Neuronal stem cell (in vitro differentiated cells): ENCODE results near the gene HTR2C.
"Not testable (repeated sequence)": the region's sequence is repeated elsewhere in the genome, so short reads cannot be mapped to it uniquely, and the experiment has no call there.

Experiments used
- DNase-seq: peaks from one replicate; pipeline ENCODE4 v3.0.0-alpha.2; 2013; ENCODE audit warnings: low spot score
- H2AFZ ChIP-seq: one replicate; pipeline ENCODE4 v1.6.1; 2013; ENCODE audit warnings: mild to moderate bottlenecking, low read length, inconsistent platforms
- H2AK5ac ChIP-seq: 2 replicates; pipeline ENCODE4 v1.6.1; 2013; ENCODE audit warnings: low read depth, mild to moderate bottlenecking, inconsistent platforms, low read length, moderate library complexity, mixed read lengths
- H2BK120ac ChIP-seq: 2 replicates; pipeline ENCODE4 v1.6.1; 2013; ENCODE audit warnings: low read depth, mild to moderate bottlenecking, inconsistent platforms, low read length, moderate library complexity, mixed read lengths
- H2BK12ac ChIP-seq: one replicate; pipeline ENCODE4 v1.6.1; 2013; ENCODE audit warnings: low read length, inconsistent platforms
- H2BK15ac ChIP-seq: 2 replicates; pipeline ENCODE4 v1.6.1; 2013; ENCODE audit warnings: mild to moderate bottlenecking, low read length, inconsistent platforms, mixed read lengths
- H2BK5ac ChIP-seq: one replicate; pipeline ENCODE4 v1.6.1; 2013; ENCODE audit warnings: inconsistent platforms, mild to moderate bottlenecking, low read length, moderate library complexity
- H3K14ac ChIP-seq: one replicate; pipeline ENCODE4 v1.6.1; 2013; ENCODE audit warnings: low read length, inconsistent platforms
- H3K18ac ChIP-seq: 2 replicates; pipeline ENCODE4 v1.6.1; 2013; ENCODE audit warnings: low read length, inconsistent platforms
- H3K23ac ChIP-seq: 2 replicates; pipeline ENCODE4 v1.6.1; 2013; ENCODE audit warnings: low read depth, mild to moderate bottlenecking, mixed read lengths, low read length, inconsistent platforms; ENCODE audit not compliant: poor library complexity
- H3K27ac ChIP-seq: replicated peaks from 3 replicates; pipeline ENCODE4 v1.5.1; 2013; ENCODE audit warnings: low read length, inconsistent platforms
- H3K27me3 ChIP-seq, 3 experiments: 2 replicates each; pipeline ENCODE4 v1.6.1; 2013; ENCODE audit warnings: low read length in 3 of 3, mild to moderate bottlenecking in 2 of 3, inconsistent platforms in 1 of 3, low read depth in 1 of 3, mixed read lengths in 1 of 3, moderate library complexity in 1 of 3; ENCODE audit not compliant: control insufficient read depth in 3 of 3, insufficient read depth in 3 of 3
- H3K36me3 ChIP-seq, 2 donors: replicated peaks in 1 of 2; 2 replicates each; pipeline ENCODE4 v1.6.1; 2013; ENCODE audit warnings: low read length in 2 of 2; ENCODE audit not compliant: control insufficient read depth in 2 of 2, insufficient read depth in 2 of 2
- H3K4ac ChIP-seq: 2 replicates; pipeline ENCODE4 v1.6.1; 2013; ENCODE audit warnings: inconsistent platforms, mild to moderate bottlenecking, low read length, moderate library complexity
- H3K4me1 ChIP-seq, 2 donors: 1 replicate in 1 of 2; 2 replicates in 1 of 2; pipeline ENCODE4 v1.6.1; 2013; ENCODE audit warnings: low read length in 2 of 2, low read depth in 1 of 2; ENCODE audit not compliant: control insufficient read depth in 2 of 2, insufficient read depth in 1 of 2
- H3K4me2 ChIP-seq: one replicate; pipeline ENCODE4 v1.6.1; 2013; ENCODE audit warnings: mild to moderate bottlenecking, low read length, inconsistent platforms; ENCODE audit not compliant: insufficient read depth, poor library complexity, severe bottlenecking
- H3K4me3 ChIP-seq, 2 donors: 2 replicates each; pipeline ENCODE4 v1.5.1; 2013; ENCODE audit warnings: low read length in 2 of 2, mild to moderate bottlenecking in 2 of 2, inconsistent platforms in 1 of 2, moderate library complexity in 1 of 2
- H3K79me1 ChIP-seq: one replicate; pipeline ENCODE4 v1.6.1; 2013; ENCODE audit warnings: low read depth, mild to moderate bottlenecking, inconsistent platforms, low read length, moderate library complexity
- H3K9ac ChIP-seq: one replicate; pipeline ENCODE4 v1.6.1; 2013; ENCODE audit warnings: mild to moderate bottlenecking, low read depth, low read length, inconsistent platforms; ENCODE audit not compliant: poor library complexity
- H3K9me3 ChIP-seq, 2 donors: replicated peaks in 1 of 2; 2 replicates each; pipeline versions ENCODE3 to v1.6.1; 2013; ENCODE audit warnings: low read length in 2 of 2, mild to moderate bottlenecking in 2 of 2, inconsistent platforms in 1 of 2, low read depth in 1 of 2, mixed read lengths in 1 of 2, moderate library complexity in 1 of 2; ENCODE audit not compliant: control insufficient read depth in 2 of 2, insufficient read depth in 1 of 2
- H4K8ac ChIP-seq: one replicate; pipeline ENCODE4 v1.6.1; 2013; ENCODE audit warnings: low read depth, mild to moderate bottlenecking, inconsistent platforms, low read length, moderate library complexity
- H4K91ac ChIP-seq: one replicate; pipeline ENCODE4 v1.6.1; 2013; ENCODE audit warnings: low read length, low read depth, mild to moderate bottlenecking, inconsistent platforms; ENCODE audit not compliant: poor library complexity
- WGBS, 2 donors: extraction: QIAGEN DNeasy Blood & Tissue Kit; methylation state at CpG; one replicate each; pipeline ENCODE4 v1.1.7; 2013; ENCODE audit warnings: missing lambda C conversion rate in 2 of 2, mixed read lengths in 1 of 2; ENCODE audit not compliant: insufficient read length in 2 of 2, insufficient replicate concordance in 1 of 2; ENCODE audit errors: extremely low coverage in 2 of 2; 5-methylcytosine and 5-hydroxymethylcytosine counted together

The HTR2C gene

DNA sequence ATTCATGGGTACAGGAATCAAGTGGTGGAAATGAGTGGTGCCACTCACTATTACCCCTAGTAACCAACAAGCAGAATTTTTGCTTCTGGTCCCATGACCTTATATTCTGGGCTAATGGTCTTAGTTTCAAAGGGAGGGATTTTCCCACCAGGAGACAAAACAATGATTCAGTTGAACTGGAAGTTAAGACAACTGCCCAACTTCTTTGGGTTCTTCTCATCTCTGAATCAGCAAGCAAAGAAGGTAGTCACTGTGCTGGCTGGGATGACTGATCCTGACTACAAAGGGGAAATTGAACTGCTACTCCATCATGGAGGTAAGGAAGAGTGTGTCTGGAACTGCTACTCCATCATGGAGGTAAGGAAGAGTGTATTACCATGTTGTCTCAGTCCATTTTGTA is 346.3 kb downstream of the HTR2C start:
- H3K9ac ChIP-seq: no peak overlapping the region
- H3K4me2 ChIP-seq: no peak overlapping the region
- H3K79me1 ChIP-seq: no peaks in the 10 kb centered on the region
- H3K14ac ChIP-seq: no peak overlapping the region
- no peak overlapping the region for H3K27ac ChIP-seq
- no peaks in the 10 kb centered on the region for H3K4me1 ChIP-seq
- no peak overlapping the region for H2BK15ac ChIP-seq
- H3K4me3 ChIP-seq: no peak overlapping the region
- H3K27me3 ChIP-seq: no peaks in the 10 kb centered on the region
- no peak overlapping the region for H3K4ac ChIP-seq
- H2AK5ac ChIP-seq: no peak overlapping the region
- H2BK12ac ChIP-seq: no peak overlapping the region
- H2BK120ac ChIP-seq: no peak overlapping the region
- H3K36me3 ChIP-seq: no peaks in the 10 kb centered on the region
- no peak overlapping the region for H3K18ac ChIP-seq
- no peak overlapping the region for H4K8ac ChIP-seq
- no peak overlapping the region for H2BK5ac ChIP-seq
- H3K9me3 ChIP-seq: peaks cover 0 to 3% of the 10 kb centered on the region in 2 donors
- H3K23ac ChIP-seq: no peak overlapping the region
- no peak overlapping the region for H4K91ac ChIP-seq
- no peak for DNase-seq
- H2AFZ ChIP-seq: no peak overlapping the region

DNA sequence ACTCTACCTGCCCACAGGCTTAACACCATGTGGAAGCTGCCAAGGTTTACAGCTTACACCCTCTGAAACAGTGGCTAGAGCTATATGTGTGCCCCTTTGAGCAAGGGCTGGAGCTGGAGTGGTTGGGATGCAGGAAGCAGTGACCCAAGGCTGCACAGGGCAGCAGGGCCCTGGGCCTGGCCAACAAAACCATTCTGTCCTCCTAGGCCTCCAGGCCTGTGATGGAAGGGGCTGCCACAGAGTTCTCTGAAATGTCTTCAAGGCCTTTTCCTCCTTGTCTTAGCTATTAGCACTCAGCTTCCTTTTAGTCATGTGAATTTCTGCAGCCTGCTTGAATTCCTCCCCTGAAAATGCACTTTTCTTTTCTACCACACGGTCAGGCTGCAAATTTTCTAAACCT is 348.7 kb downstream of the HTR2C start:
- Histone ChIP-seq H2AFZ (no peak overlapping the region), H3K27me3 (no peaks in the 10 kb centered on the region), H3K14ac (no peak overlapping the region), H3K4me2 (no peak overlapping the region), H2BK120ac (no peak overlapping the region), H3K23ac (no peak overlapping the region), H4K91ac (no peak overlapping the region), H3K9ac (no peak overlapping the region), H4K8ac (no peak overlapping the region), H3K4me3 (no peak overlapping the region), H3K79me1 (no peaks in the 10 kb centered on the region), H3K18ac (no peak overlapping the region), H2BK15ac (no peak overlapping the region), H2AK5ac (no peak overlapping the region), H2BK12ac (no peak overlapping the region), H3K4me1 (no peaks in the 10 kb centered on the region), H2BK5ac (no peak overlapping the region), H3K36me3 (no peaks in the 10 kb centered on the region), H3K4ac (no peak overlapping the region), H3K9me3 (peaks cover 0 to 3% of the 10 kb centered on the region in 2 donors), H3K27ac (no peak overlapping the region)
- WGBS, 2 donors: no CpG with 5 or more reads among the region's 1 CpG
- DNase-seq: no peak

DNA sequence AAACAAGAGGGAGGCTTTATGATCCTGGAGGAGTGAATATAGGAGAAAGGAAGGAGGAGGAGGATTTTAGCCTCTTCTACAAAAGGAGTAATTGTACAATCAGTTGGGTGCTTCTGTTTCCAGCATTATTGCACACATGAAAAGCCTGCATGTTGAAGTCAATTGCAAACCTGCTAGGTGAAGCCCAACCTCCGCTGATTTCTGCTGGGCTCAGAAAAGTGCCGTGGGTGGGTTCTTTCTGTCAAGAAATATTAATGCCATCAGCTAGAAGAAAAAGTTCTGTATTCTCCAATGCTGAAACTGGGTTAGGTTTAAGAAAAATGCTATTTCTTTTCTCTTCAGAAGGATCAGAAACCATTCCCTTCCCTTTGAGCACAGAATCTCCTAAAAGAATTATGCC is 349.4 kb downstream of the HTR2C start:
- not testable (repeated sequence) for H2AFZ ChIP-seq, H3K14ac ChIP-seq, H2AK5ac ChIP-seq, H2BK5ac ChIP-seq, H3K27ac ChIP-seq, H2BK120ac ChIP-seq, H3K4ac ChIP-seq, H3K9ac ChIP-seq, H3K27me3 ChIP-seq, H4K8ac ChIP-seq, H3K18ac ChIP-seq, H3K79me1 ChIP-seq, DNase-seq, H3K36me3 ChIP-seq, H3K4me3 ChIP-seq, H3K9me3 ChIP-seq, H4K91ac ChIP-seq, H2BK12ac ChIP-seq, H2BK15ac ChIP-seq, H3K4me1 ChIP-seq, H3K23ac ChIP-seq, H3K4me2 ChIP-seq
- WGBS, 2 donors: no CpG with 5 or more reads among the region's 2 CpGs

DNA sequence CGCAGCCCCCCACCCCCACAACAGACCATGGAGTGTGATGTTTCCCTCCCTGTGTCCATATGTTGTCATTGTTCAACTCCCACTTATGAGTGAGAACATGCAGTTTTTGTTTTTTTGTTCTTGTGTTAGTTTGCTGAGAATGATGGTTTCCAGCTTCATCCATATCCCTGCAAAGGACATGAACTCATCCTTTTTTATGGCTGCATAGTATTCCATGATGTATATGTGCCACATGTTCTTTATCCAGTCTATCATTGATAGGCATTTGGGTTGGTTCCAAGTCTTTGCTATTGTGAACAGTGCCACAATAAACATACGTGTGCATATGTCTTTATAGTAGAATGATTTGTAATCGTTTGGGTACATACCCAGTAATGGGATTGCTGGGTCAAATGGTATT is 353.2 kb downstream of the HTR2C start:
- H3K27ac ChIP-seq, H3K36me3 ChIP-seq, H3K4me1 ChIP-seq, H3K9me3 ChIP-seq, H2BK5ac ChIP-seq, H3K4ac ChIP-seq, H2AFZ ChIP-seq, H3K18ac ChIP-seq, H2BK120ac ChIP-seq, H2BK15ac ChIP-seq, H3K14ac ChIP-seq, H4K91ac ChIP-seq, H3K4me2 ChIP-seq, H3K27me3 ChIP-seq, H4K8ac ChIP-seq, H3K4me3 ChIP-seq, H3K23ac ChIP-seq, H2AK5ac ChIP-seq, H3K9ac ChIP-seq, H2BK12ac ChIP-seq, H3K79me1 ChIP-seq, DNase-seq: not testable (repeated sequence)
- WGBS, 2 donors: no CpG with 5 or more reads among the region's 3 CpGs
